Breast epithelium (tissue), 3 donors: ENCODE measurements around the gene GLRA2.

Experiments
- POLR2AphosphoS5 ChIP-seq, 3 donors: sonication (generic); formaldehyde crosslinking; IDR thresholded peaks; one replicate each; pipeline ENCODE4 v1.6.1; 2017; ENCODE audit warnings: antibody characterized with exemption in 3 of 3
- TF ChIP-seq, protein P1 (sequence below), 3 donors: fragments of 450-650 bp; IDR thresholded peaks; one replicate each; pipeline ENCODE4 v1.5.1; 2016 to 2017; ENCODE audit warnings: antibody characterized with exemption in 3 of 3, mild to moderate bottlenecking in 3 of 3, moderate library complexity in 3 of 3

DNA sequence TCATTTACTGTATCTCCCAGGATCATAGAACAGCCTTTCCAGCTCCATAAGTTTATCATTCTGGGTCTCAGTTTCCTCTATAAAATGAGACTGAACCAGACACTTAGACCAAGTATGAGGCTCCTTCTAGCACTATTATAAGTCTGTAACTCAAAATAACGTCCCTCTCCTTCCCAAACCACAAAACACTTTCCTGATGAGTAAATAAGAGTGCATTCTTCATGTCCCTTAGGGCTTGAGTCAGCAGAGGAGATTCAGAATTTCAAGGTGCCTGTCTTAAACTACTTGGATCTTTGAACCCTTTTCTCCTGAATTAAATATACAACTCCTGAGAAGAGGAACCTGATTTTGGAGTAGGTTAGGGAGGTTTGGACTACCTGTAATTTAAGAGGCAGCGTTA is 62.6 kb downstream of the GLRA2 start:
- TF ChIP-seq, protein P1, sequence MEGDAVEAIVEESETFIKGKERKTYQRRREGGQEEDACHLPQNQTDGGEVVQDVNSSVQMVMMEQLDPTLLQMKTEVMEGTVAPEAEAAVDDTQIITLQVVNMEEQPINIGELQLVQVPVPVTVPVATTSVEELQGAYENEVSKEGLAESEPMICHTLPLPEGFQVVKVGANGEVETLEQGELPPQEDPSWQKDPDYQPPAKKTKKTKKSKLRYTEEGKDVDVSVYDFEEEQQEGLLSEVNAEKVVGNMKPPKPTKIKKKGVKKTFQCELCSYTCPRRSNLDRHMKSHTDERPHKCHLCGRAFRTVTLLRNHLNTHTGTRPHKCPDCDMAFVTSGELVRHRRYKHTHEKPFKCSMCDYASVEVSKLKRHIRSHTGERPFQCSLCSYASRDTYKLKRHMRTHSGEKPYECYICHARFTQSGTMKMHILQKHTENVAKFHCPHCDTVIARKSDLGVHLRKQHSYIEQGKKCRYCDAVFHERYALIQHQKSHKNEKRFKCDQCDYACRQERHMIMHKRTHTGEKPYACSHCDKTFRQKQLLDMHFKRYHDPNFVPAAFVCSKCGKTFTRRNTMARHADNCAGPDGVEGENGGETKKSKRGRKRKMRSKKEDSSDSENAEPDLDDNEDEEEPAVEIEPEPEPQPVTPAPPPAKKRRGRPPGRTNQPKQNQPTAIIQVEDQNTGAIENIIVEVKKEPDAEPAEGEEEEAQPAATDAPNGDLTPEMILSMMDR (IDR thresholded peaks at IDR 0.05): no peak
- TF ChIP-seq POLR2AphosphoS5 (IDR thresholded peaks at IDR 0.05): no peak
